Stimulated activated CD4-positive, alpha-beta T cell treated with anti-CD3 and anti-CD28 coated beads, TNF-alpha, amount 100 ng/mL, for 24 hours (primary cell): ENCODE data around the gene OR9G1.
"Not testable (repeated sequence)": the region's sequence is repeated elsewhere in the genome, so short reads cannot be mapped to it uniquely, and the experiment has no call there.

Experiments
- DNase-seq, 3 experiments: peaks; one replicate each; pipeline ENCODE4 v3.0.0-alpha.2; 2020; ENCODE audit warnings: low read depth in 3 of 3

OR9G1 gene

GRCh38 chr11:56698795-56699194 is at the start of gene OR9G1:
Gene OR9G1 (plus strand): TSS chr11:56699095. CDS start chr11:56700388, 1,293 bp downstream.
- no peak for DNase-seq

DNA sequence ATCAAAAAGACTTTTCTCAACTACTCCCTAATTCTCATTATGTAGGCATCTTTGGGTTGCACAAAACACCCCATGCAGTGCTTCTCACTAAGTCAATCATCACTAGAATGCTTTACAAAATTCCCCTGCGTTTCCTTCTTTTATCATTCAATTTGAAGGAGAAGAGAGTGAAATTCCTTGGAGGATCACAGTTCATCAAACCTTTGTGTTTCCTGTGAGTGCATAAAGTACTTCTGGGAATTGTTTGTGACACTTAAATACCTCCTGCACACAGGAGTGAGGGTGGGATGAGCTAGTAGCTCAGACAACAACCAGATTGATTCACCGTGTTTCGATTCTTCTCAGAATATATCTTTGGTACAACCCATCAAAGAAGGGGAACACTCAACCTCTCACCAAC is 39.1 kb upstream of the OR9G1 start:
- no peak for DNase-seq

DNA sequence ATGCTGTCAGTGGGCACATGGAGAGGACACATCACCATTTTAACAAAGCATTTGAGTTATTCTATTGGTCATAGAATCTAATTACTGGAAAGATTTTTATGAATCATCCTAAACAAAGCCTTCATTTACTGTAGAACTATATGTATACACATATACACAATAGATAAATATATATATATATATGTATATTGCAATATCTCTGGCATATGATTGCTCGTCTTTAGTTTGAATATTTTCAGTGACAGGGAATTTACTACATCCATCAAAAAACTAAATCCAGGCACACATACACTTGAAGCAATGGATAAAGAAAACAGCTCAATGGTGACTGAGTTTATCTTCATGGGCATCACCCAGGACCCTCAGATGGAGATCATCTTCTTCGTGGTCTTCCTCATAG is 35.5 kb upstream of the OR9G1 start, which contains the start of gene OR5AR1:
OR5AR1 (plus strand) TSS at position 301 of the 400 bp plus-strand sequence; CDS start at position 301, 0 bp downstream.
- no peak for DNase-seq

GRCh38 chr11:56670984-56671383 is 27.9 kb upstream of the OR9G1 start:
- no peak for DNase-seq

- DNase-seq: no peak
Measured at GRCh38 chr11:56688554-56689100, 10.3 kb upstream of the OR9G1 start.

DNA sequence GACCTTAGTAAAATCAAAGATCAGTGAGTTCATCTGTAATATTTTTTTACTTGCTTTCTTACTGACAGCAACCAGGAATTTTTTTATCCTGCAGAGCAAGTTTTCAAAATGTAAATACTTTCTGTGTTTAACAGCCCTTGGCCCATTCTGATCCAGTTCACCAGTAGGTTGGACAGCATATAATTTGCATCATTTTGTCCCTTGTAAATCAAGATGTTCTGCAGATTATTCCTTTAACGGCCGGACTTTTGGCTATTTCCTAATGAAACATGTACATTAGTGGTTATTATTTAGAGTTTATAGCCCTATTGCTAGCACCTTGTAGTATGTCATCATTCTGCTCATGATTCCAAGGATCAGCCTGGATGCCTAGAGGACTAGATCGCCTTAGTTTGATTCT is 7.7 kb upstream of the OR9G1 start:
- not testable (repeated sequence) for DNase-seq

DNA sequence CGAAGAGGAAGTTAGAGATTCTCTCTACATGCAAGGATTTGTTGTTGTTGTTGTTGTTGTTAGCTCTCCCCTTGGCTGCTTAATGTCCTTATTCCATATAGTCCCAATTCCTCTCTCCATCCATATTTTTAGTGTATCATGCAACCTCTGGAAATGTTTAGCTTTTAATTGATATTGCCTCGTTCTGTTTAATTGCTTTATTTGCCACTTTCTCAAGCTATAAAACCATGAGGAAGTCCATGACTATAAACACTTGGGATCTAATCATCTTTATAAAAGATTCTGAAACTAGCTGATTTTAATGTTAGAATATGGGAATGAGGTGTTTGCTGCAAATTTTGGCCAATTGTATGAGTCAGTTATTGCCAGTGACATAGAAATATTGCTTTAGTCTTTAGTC is 5.5 kb upstream of the OR9G1 start:
- no peak for DNase-seq

DNA sequence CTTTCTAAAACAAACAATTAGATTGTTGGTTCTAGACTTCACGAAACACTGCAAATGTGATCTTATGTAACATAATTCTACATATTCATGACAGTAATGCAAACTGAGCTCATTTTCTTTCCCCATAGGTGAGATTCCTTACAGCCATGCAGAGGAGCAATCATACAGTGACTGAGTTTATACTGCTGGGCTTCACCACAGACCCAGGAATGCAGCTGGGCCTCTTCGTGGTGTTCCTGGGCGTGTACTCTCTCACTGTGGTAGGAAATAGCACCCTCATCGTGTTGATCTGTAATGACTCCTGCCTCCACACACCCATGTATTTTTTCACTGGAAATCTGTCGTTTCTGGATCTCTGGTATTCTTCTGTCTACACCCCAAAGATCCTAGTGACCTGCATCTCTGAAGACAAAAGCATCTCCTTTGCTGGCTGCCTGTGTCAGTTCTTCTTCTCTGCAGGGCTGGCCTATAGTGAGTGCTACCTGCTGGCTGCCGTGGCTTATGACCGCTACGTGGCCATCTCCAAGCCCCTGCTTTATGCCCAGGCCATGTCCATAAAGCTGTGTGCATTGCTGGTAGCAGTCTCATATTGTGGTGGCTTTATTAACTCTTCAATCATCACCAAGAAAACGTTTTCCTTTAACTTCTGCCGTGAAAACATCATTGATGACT is 1.5 kb downstream of the OR9G1 start:
- DNase-seq: no peak

GRCh38 chr11:56700914-56701485 is 2.1 kb downstream of the OR9G1 start:
- DNase-seq: no peak

DNA sequence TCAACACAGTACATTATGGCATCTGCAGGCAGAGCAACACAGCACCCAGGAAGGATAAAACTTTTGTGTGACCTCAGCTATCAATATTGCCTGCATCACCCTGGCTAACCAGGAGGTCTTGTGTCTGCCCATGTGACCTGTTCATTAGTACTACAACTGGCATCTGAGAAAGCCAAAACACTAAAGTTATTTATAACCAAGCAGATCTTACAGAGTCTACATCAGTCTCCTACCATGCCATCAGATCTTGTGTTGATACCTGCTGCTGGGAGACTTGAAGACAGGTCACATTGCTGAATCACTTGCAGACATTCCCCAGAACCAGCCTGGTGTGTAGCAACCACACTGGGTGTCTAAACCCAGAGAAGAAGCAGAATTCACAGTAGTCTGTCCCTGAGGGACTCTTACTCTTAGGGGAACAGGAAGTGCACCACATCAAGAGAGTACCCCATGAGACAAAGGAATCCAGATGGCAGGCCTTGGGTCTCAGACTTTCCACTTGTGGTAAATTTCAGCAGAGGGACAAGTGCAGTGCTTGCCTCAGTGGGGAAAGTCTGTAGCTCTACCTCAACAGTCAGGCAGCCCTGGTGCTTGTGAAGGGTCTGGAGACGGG is 7.0 kb downstream of the OR9G1 start:
- no peak for DNase-seq

GRCh38 chr11:56706486-56706885 is 7.6 kb downstream of the OR9G1 start:
- DNase-seq: no peak

GRCh38 chr11:56714206-56714605 is 15.3 kb downstream of the OR9G1 start:
- no peak for DNase-seq

GRCh38 chr11:56716379-56716854 is 17.5 kb downstream of the OR9G1 start:
- no peak for DNase-seq

- no peak for DNase-seq
Measured at GRCh38 chr11:56720513-56720912, 21.6 kb downstream of the OR9G1 start.

DNA sequence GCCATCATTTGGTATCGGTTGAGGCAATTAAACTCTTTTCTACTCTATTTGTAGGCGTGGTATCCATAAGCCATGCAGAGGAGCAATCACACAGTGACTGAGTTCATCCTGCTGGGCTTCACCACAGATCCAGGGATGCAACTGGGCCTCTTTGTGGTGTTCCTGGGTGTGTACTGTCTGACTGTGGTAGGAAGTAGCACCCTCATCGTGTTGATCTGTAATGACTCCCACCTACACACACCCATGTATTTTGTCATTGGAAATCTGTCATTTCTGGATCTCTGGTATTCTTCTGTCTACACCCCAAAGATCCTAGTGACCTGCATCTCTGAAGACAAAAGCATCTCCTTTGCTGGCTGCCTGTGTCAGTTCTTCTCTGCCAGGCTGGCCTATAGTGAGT is 41.2 kb downstream of the OR9G1 start:
- no peak for DNase-seq

DNA sequence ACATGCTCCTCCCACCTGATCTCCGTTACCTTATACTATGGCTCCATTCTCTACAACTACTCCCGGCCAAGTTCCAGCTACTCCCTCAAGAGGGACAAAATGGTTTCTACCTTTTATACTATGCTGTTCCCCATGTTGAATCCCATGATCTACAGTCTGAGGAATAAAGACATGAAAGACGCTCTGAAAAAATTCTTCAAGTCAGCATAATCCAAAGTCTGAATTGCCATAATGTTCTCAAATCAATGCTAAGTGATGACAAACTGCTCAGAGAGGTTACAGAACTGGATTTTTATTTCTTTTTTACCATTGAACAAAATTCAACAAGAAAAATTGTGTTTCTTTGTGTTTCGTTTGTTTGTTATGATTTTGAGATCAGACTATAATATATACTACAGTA is 42.0 kb downstream of the OR9G1 start:
- DNase-seq: no peak

- no peak for DNase-seq
Measured at GRCh38 chr11:56748597-56748996, 49.7 kb downstream of the OR9G1 start, which contains the start of gene OR9G4. Gene OR9G4 (minus strand): TSS chr11:56748697. CDS start chr11:56743766, 4,931 bp downstream.

- DNase-seq: no peak
Measured at GRCh38 chr11:56750190-56750589, 51.3 kb downstream of the OR9G1 start.

- DNase-seq: no peak
Measured at GRCh38 chr11:56751480-56751879, 52.6 kb downstream of the OR9G1 start.
